ENCODE data around the gene AMIGO2.

DNA sequence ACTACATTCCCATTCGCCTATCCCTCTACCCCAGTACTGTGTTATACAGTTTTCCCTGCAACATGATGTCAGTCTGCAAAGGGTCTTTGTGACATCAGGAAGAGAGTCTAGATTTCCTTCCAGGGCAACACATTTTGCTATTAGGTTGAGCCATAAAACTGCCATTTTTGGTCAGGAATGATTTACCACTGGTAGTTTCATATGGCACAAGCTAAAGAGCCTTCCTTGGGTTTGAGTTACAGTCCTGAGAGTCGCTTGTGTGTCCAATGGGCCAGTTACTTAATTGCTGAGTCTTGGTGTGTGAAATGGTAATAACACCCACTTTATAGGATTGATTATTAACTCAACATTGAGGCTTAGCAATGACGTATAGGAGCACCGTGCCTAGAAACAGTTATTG lies 22.6 kb upstream of the AMIGO2 start:
- TF ChIP-seq, protein P1, sequence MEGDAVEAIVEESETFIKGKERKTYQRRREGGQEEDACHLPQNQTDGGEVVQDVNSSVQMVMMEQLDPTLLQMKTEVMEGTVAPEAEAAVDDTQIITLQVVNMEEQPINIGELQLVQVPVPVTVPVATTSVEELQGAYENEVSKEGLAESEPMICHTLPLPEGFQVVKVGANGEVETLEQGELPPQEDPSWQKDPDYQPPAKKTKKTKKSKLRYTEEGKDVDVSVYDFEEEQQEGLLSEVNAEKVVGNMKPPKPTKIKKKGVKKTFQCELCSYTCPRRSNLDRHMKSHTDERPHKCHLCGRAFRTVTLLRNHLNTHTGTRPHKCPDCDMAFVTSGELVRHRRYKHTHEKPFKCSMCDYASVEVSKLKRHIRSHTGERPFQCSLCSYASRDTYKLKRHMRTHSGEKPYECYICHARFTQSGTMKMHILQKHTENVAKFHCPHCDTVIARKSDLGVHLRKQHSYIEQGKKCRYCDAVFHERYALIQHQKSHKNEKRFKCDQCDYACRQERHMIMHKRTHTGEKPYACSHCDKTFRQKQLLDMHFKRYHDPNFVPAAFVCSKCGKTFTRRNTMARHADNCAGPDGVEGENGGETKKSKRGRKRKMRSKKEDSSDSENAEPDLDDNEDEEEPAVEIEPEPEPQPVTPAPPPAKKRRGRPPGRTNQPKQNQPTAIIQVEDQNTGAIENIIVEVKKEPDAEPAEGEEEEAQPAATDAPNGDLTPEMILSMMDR (IDR thresholded peaks at IDR 0.05) = no peak
- no peak for TF ChIP-seq POLR2A (IDR thresholded peaks at IDR 0.05)
